GM18858 (cell line): Measurements from ENCODE around the gene RAMP1.

Source experiments
- ATAC-seq: cut with Tn5 transposase; IDR thresholded peaks from one replicate; pipeline ENCODE4 v1.9.1; 2021; ENCODE audit not compliant: unreplicated experiment

The RAMP1 gene

GRCh38 chr2:237876061-237876526 is 16.7 kb downstream of the RAMP1 start:
- no peak for ATAC-seq

- no peak for ATAC-seq
These were observed 17.1 kb downstream of the RAMP1 start for GRCh38 chr2:237876532-237876931.

- ATAC-seq = no peak
These were observed 17.6 kb downstream of the RAMP1 start for GRCh38 chr2:237876951-237877491.

- ATAC-seq = no peak
These were observed 18.3 kb downstream of the RAMP1 start for GRCh38 chr2:237877576-237878307.

GRCh38 chr2:237878321-237879057 is 19.1 kb downstream of the RAMP1 start:
- ATAC-seq = no peak

GRCh38 chr2:237879058-237879430 is 19.6 kb downstream of the RAMP1 start:
- ATAC-seq = no peak

GRCh38 chr2:237879991-237880560 is 20.7 kb downstream of the RAMP1 start:
- no peak for ATAC-seq

GRCh38 chr2:237882510-237883481 is 23.4 kb downstream of the RAMP1 start:
- no peak for ATAC-seq

GRCh38 chr2:237883951-237884446 is 24.6 kb downstream of the RAMP1 start:
- ATAC-seq = no peak

- no peak for ATAC-seq
These were observed 25.3 kb downstream of the RAMP1 start for GRCh38 chr2:237884681-237885080.

GRCh38 chr2:237885111-237885930 is 25.9 kb downstream of the RAMP1 start:
- no peak for ATAC-seq

GRCh38 chr2:237885931-237886684 is 26.7 kb downstream of the RAMP1 start:
- no peak for ATAC-seq

GRCh38 chr2:237886685-237887481 is 27.5 kb downstream of the RAMP1 start:
- ATAC-seq = no peak

- no peak for ATAC-seq
These were observed 29.0 kb downstream of the RAMP1 start for GRCh38 chr2:237888389-237888788.

GRCh38 chr2:237889016-237889415 is 29.6 kb downstream of the RAMP1 start:
- ATAC-seq = no peak

GRCh38 chr2:237889811-237890210 is 30.4 kb downstream of the RAMP1 start:
- ATAC-seq = no peak

GRCh38 chr2:237892478-237892877 is 33.1 kb downstream of the RAMP1 start:
- no peak for ATAC-seq

- ATAC-seq = no peak
These were observed 33.7 kb downstream of the RAMP1 start for GRCh38 chr2:237892984-237893595.
